ENCODE data around the gene LRRC15.

LRRC15 gene

GRCh38 chr3:194364652-194365434 lies 4.7 kb downstream of the LRRC15 start:
- Histone ChIP-seq H3K4me3 (ENCODE audit: low read depth, low read length) (no peak overlapping the region), H3K27me3 (ENCODE audit: insufficient read depth, low read length) (peaks cover 5% of the 10 kb centered on the region; the same call in 1 of the 2 replicates), H3K4me1 (ENCODE audit: control insufficient read depth, insufficient read depth, low read length, unreplicated experiment) (peaks cover 24% of the 10 kb centered on the region), H3K79me2 (ENCODE audit: control insufficient read depth, insufficient read depth, low read length, unreplicated experiment) (no peaks in the 10 kb centered on the region), H2AFZ (ENCODE audit: low read length, unreplicated experiment) (no peak overlapping the region), H3K36me3 (ENCODE audit: insufficient read depth, low read length) (no peaks in the 10 kb centered on the region), H3K27ac (ENCODE audit: low read depth, low read length) (no peak overlapping the region)

GRCh38 chr3:194364314-194364651 lies 5.3 kb downstream of the LRRC15 start:
- H3K27me3 ChIP-seq (ENCODE audit: insufficient read depth, low read length) = peaks cover 5% of the 10 kb centered on the region; the same call in 1 of the 2 replicates
- no peak overlapping the region for H3K27ac ChIP-seq (ENCODE audit: low read depth, low read length)
- H3K36me3 ChIP-seq (ENCODE audit: insufficient read depth, low read length) = no peaks in the 10 kb centered on the region
- peaks cover 19% of the 10 kb centered on the region for H3K4me1 ChIP-seq (ENCODE audit: control insufficient read depth, insufficient read depth, low read length, unreplicated experiment)
- no peak overlapping the region for H2AFZ ChIP-seq (ENCODE audit: low read length, unreplicated experiment)
- no peak overlapping the region for H3K4me3 ChIP-seq (ENCODE audit: low read depth, low read length)
- no peaks in the 10 kb centered on the region for H3K79me2 ChIP-seq (ENCODE audit: control insufficient read depth, insufficient read depth, low read length, unreplicated experiment)

GRCh38 chr3:194360568-194360967 lies 9.0 kb downstream of the LRRC15 start:
- Histone ChIP-seq H3K27ac (ENCODE audit: low read depth, low read length) (no peak overlapping the region), H3K4me3 (ENCODE audit: low read depth, low read length) (no peak overlapping the region), H3K4me1 (ENCODE audit: control insufficient read depth, insufficient read depth, low read length, unreplicated experiment) (peaks cover 7% of the 10 kb centered on the region), H3K27me3 (ENCODE audit: insufficient read depth, low read length) (peaks cover 17% of the 10 kb centered on the region), H2AFZ (ENCODE audit: low read length, unreplicated experiment) (no peak overlapping the region), H3K79me2 (ENCODE audit: control insufficient read depth, insufficient read depth, low read length, unreplicated experiment) (no peaks in the 10 kb centered on the region), H3K36me3 (ENCODE audit: insufficient read depth, low read length) (no peaks in the 10 kb centered on the region)

GRCh38 chr3:194357681-194358080 lies 11.9 kb downstream of the LRRC15 start:
- H3K4me1 ChIP-seq (ENCODE audit: control insufficient read depth, insufficient read depth, low read length, unreplicated experiment) = no peaks in the 10 kb centered on the region
- no peaks in the 10 kb centered on the region for H3K79me2 ChIP-seq (ENCODE audit: control insufficient read depth, insufficient read depth, low read length, unreplicated experiment)
- H3K27me3 ChIP-seq (ENCODE audit: insufficient read depth, low read length) = peaks cover 17% of the 10 kb centered on the region
- H2AFZ ChIP-seq (ENCODE audit: low read length, unreplicated experiment) = no peak overlapping the region
- H3K4me3 ChIP-seq (ENCODE audit: low read depth, low read length) = no peak overlapping the region
- H3K36me3 ChIP-seq (ENCODE audit: insufficient read depth, low read length) = no peaks in the 10 kb centered on the region
- H3K27ac ChIP-seq (ENCODE audit: low read depth, low read length) = no peak overlapping the region

- Histone ChIP-seq H3K36me3 (ENCODE audit: insufficient read depth, low read length) (no peaks in the 10 kb centered on the region), H2AFZ (ENCODE audit: low read length, unreplicated experiment) (no peak overlapping the region), H3K4me3 (ENCODE audit: low read depth, low read length) (no peak overlapping the region), H3K4me1 (ENCODE audit: control insufficient read depth, insufficient read depth, low read length, unreplicated experiment) (no peaks in the 10 kb centered on the region), H3K79me2 (ENCODE audit: control insufficient read depth, insufficient read depth, low read length, unreplicated experiment) (no peaks in the 10 kb centered on the region), H3K27ac (ENCODE audit: low read depth, low read length) (no peak overlapping the region), H3K27me3 (ENCODE audit: insufficient read depth, low read length) (peaks cover 17% of the 10 kb centered on the region)
Measured at GRCh38 chr3:194355379-194355778, 14.2 kb downstream of the LRRC15 start.

- H3K79me2 ChIP-seq (ENCODE audit: control insufficient read depth, insufficient read depth, low read length, unreplicated experiment) = no peaks in the 10 kb centered on the region
- no peak overlapping the region for H2AFZ ChIP-seq (ENCODE audit: low read length, unreplicated experiment)
- H3K27ac ChIP-seq (ENCODE audit: low read depth, low read length) = no peak overlapping the region
- peaks cover 17% of the 10 kb centered on the region for H3K27me3 ChIP-seq (ENCODE audit: insufficient read depth, low read length)
- H3K4me1 ChIP-seq (ENCODE audit: control insufficient read depth, insufficient read depth, low read length, unreplicated experiment) = no peaks in the 10 kb centered on the region
- no peaks in the 10 kb centered on the region for H3K36me3 ChIP-seq (ENCODE audit: insufficient read depth, low read length)
- no peak overlapping the region for H3K4me3 ChIP-seq (ENCODE audit: low read depth, low read length)
Measured at GRCh38 chr3:194354315-194354714, 15.2 kb downstream of the LRRC15 start.

- H3K79me2 ChIP-seq (ENCODE audit: control insufficient read depth, insufficient read depth, low read length, unreplicated experiment) = no peaks in the 10 kb centered on the region
- no peaks in the 10 kb centered on the region for H3K36me3 ChIP-seq (ENCODE audit: insufficient read depth, low read length)
- no peaks in the 10 kb centered on the region for H3K4me1 ChIP-seq (ENCODE audit: control insufficient read depth, insufficient read depth, low read length, unreplicated experiment)
- H3K27ac ChIP-seq (ENCODE audit: low read depth, low read length) = no peak overlapping the region
- H3K4me3 ChIP-seq (ENCODE audit: low read depth, low read length) = no peak overlapping the region
- peaks cover 6% of the 10 kb centered on the region; the same call in 1 of the 2 replicates for H3K27me3 ChIP-seq (ENCODE audit: insufficient read depth, low read length)
- H2AFZ ChIP-seq (ENCODE audit: low read length, unreplicated experiment) = no peak overlapping the region
Measured at GRCh38 chr3:194352667-194353246, 16.8 kb downstream of the LRRC15 start.

GRCh38 chr3:194351952-194352536 lies 17.5 kb downstream of the LRRC15 start:
- H3K27ac ChIP-seq (ENCODE audit: low read depth, low read length) = no peak overlapping the region
- no peak overlapping the region for H2AFZ ChIP-seq (ENCODE audit: low read length, unreplicated experiment)
- no peaks in the 10 kb centered on the region for H3K79me2 ChIP-seq (ENCODE audit: control insufficient read depth, insufficient read depth, low read length, unreplicated experiment)
- H3K27me3 ChIP-seq (ENCODE audit: insufficient read depth, low read length) = no peaks in the 10 kb centered on the region
- H3K36me3 ChIP-seq (ENCODE audit: insufficient read depth, low read length) = no peaks in the 10 kb centered on the region
- H3K4me1 ChIP-seq (ENCODE audit: control insufficient read depth, insufficient read depth, low read length, unreplicated experiment) = no peaks in the 10 kb centered on the region
- H3K4me3 ChIP-seq (ENCODE audit: low read depth, low read length) = no peak overlapping the region

- no peak within 1 kb of the TSS for H3K27ac ChIP-seq (ENCODE audit: low read depth, low read length)
- no peak within 1 kb of the TSS for H3K4me3 ChIP-seq (ENCODE audit: low read depth, low read length)
- H3K79me2 ChIP-seq (ENCODE audit: control insufficient read depth, insufficient read depth, low read length, unreplicated experiment) = no peaks in the 10 kb centered on the region
- no peaks in the 10 kb centered on the region for H3K36me3 ChIP-seq (ENCODE audit: insufficient read depth, low read length)
- H3K4me1 ChIP-seq (ENCODE audit: control insufficient read depth, insufficient read depth, low read length, unreplicated experiment) = no peaks in the 10 kb centered on the region
- no peak within 1 kb of the TSS for H2AFZ ChIP-seq (ENCODE audit: low read length, unreplicated experiment)
- H3K27me3 ChIP-seq (ENCODE audit: insufficient read depth, low read length) = no peaks in the 10 kb centered on the region
Measured at GRCh38 chr3:194351080-194351672, 18.4 kb downstream of the LRRC15 start, which contains the start of gene CPN2. CPN2 (minus strand) TSS chr3:194351328; CDS start chr3:194342702, 8,626 bp downstream.

GRCh38 chr3:194350726-194351071 lies 18.8 kb downstream of the LRRC15 start:
- no peaks in the 10 kb centered on the region for H3K79me2 ChIP-seq (ENCODE audit: control insufficient read depth, insufficient read depth, low read length, unreplicated experiment)
- H3K4me3 ChIP-seq (ENCODE audit: low read depth, low read length) = no peak overlapping the region
- no peak overlapping the region for H3K27ac ChIP-seq (ENCODE audit: low read depth, low read length)
- H3K4me1 ChIP-seq (ENCODE audit: control insufficient read depth, insufficient read depth, low read length, unreplicated experiment) = no peaks in the 10 kb centered on the region
- H3K27me3 ChIP-seq (ENCODE audit: insufficient read depth, low read length) = no peaks in the 10 kb centered on the region
- no peak overlapping the region for H2AFZ ChIP-seq (ENCODE audit: low read length, unreplicated experiment)
- H3K36me3 ChIP-seq (ENCODE audit: insufficient read depth, low read length) = no peaks in the 10 kb centered on the region
